ENCODE measurements around the gene INSIG1.

- TF ChIP-seq PATZ1 (CRISPR knock-in tag; IDR thresholded peaks at IDR 0.05; ENCODE audit: borderline replicate concordance) (no peak), SNAI2 (CRISPR knock-in tag; IDR thresholded peaks at IDR 0.05) (no peak), CSDC2 (CRISPR knock-in tag; IDR thresholded peaks at IDR 0.05) (no peak), ZFP30 (CRISPR knock-in tag; IDR thresholded peaks at IDR 0.05) (no peak), GLIS3 (CRISPR knock-in tag; IDR thresholded peaks at IDR 0.05) (no peak), ZFP3 (CRISPR knock-in tag; IDR thresholded peaks at IDR 0.05) (no peak), TCF4 (CRISPR knock-in tag; IDR thresholded peaks at IDR 0.05; ENCODE audit: borderline replicate concordance) (no peak), ARNTL (CRISPR knock-in tag; IDR thresholded peaks at IDR 0.05; ENCODE audit: borderline replicate concordance, low read depth) (no peak)
Observed at GRCh38 chr7:155352753-155353115, 55.1 kb downstream of the INSIG1 start.

Measured in SK-N-SH treated with all-trans-retinoic acid at 6 μM for 48 hours (cell line).